Cardiac septum (tissue), 1 donor: ENCODE measurements around the gene TMEM272. TPM values are rescaled to one million over a fixed set of nuclear protein-coding genes. Genes with fewer than 3 reads are reported as not detected.

Source experiments
- DNase-seq: peaks from one replicate; pipeline ENCODE4 v3.0.0-alpha.2; 2020; ENCODE audit warnings: low spot score
- intact Hi-C: fragments of 100-400 bp; cut with DNase I; formaldehyde crosslinking; loops from one replicate; pipeline ENCODE4 v1.14.0; 2022
- total RNA-seq: library from RNA; stranded (reverse); fragmentation: NEBNext Ultra II Directional; extraction: Animal tissue kit (Norgen Biotek cat#: 25700); gene quantifications from one replicate; pipeline ENCODE4 v1.2.1, GENCODE V29; 2021
- donor health status: DM: no; HTN: no; CAD: no.

TMEM272 gene
- total RNA-seq, 1 donor from 2014 or later, result 1.7 TPM

DNA sequence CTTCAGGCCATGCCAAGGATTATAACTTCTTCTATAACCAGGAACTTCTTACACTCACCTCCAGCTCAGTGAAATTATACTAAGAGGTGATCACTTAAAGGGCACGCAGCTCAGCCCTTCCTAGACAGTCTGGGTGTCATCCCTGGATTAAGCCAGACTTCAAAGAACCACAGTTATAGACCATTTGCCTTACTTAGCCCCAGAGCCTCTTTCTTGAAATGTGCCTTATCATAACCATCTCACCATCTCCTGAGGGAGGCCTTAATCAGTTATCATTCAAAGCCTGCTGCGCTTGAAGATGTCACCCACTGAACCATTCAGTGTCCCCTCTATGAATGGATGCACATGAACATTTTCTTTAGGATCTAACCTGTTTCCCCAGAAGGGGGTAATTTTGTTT is 30.9 kb downstream of the TMEM272 start:
- intact Hi-C loops, result loop anchor here (10.0 kb wide), 2 partner anchors 181 to 371 kb away; no protein-coding TSS in a partner anchor
- DNase-seq, result no peak

- DNase-seq, result peak; percentile 59
- intact Hi-C loops, result loop anchor here (10.0 kb wide), 2 partner anchors 183 to 373 kb away; no protein-coding TSS in a partner anchor
Measured at GRCh38 chr13:51811920-51812451, 33.0 kb downstream of the TMEM272 start.

GRCh38 chr13:51811046-51811445 is 33.9 kb downstream of the TMEM272 start:
- peak; percentile 63 for DNase-seq
- intact Hi-C loops, result loop anchor here (10.0 kb wide), 2 partner anchors 184 to 374 kb away; no protein-coding TSS in a partner anchor

DNA sequence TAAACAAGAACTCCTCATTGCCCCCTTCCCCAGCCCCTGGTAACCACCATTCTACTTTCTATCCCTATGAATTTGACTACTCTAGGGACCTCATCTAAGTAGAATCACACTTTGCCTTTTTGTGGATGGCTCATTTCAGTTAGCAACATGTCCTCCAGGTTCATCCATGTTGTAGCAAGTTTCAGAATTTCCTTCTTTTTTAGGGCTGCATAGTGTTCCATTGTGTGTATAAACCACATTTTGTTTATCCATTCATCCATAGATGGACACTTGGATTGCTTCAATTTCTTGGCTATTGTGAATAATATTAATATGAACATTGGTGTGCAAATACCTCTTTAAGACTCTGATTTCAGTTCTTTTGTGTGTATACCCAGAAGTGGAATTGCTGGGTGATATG is 36.2 kb downstream of the TMEM272 start:
- DNase-seq, result no peak
- intact Hi-C loops, result loop anchor here (1.0 kb wide), 1 partner anchor 7 kb away; no protein-coding TSS in a partner anchor

- intact Hi-C loops, result no loop called here
- DNase-seq, result peak; percentile 68
Measured at GRCh38 chr13:51807041-51807440, 37.9 kb downstream of the TMEM272 start.

DNA sequence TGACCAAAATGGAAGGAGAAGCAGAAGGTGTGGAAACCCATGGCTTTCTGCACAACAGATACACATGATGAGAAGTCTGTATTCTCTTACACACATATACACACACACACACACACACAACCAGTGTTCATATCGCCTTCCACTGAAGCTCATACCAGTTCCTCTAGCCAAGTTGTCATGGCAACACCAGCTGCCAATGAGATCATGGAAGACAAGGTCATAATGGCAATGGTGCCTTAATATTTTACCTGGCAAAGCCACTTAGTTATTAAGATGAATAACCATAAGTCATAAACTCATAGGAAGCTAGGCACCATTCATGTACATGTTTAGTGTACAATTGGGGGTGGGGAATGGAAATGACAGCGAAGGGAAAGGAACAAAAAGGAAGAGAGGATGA is 38.4 kb downstream of the TMEM272 start:
- peak; percentile 19 for DNase-seq
- intact Hi-C loops, result no loop called here

DNA sequence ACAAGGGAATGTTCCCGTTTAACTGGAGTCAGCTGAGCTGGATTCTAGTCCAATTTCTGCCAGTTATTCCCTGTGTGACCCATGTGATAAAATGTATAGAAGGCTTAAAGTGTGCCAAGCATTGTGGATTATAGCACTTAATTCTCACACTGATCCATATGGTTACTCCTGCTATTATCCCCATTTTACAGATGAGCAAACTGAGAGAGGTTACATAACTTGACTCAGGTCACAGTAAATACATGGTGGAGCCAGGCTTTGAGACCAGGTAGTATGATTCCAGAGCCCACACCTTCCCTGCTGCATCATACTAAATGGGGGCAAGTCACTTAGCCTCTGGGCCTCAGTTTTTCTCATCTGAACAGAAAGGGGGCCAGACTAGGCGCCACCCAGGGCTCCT is 39.1 kb downstream of the TMEM272 start:
- DNase-seq, result no peak
- intact Hi-C loops, result no loop called here

DNA sequence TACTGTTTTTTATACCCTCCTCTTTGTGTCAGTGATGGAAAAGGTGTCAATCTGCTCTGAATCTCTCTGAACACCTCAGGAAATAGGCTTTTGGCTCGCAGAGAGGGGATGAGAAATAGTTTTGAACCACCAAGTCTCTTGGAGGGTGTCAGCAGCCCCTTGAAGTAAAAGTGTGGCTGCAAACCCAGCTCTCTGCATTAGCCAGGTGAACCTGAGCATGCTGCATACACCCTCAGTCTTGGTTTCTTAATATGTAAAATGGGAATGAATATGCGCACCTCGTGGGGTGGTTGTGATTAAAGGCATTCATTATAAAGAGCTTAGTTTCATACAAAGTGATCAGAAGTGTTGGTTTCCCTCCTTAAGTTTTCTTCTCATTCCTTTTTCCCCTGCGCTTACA is 39.7 kb downstream of the TMEM272 start:
- intact Hi-C loops, result no loop called here
- DNase-seq, result peak; percentile 58

GRCh38 chr13:51804295-51805172 is 40.4 kb downstream of the TMEM272 start:
- DNase-seq, result peak; percentile 77
- intact Hi-C loops, result loop anchor here (5.0 kb wide), 4 partner anchors 37 to 352 kb away; partner anchors contain the start of genes INTS6 and WDFY2

GRCh38 chr13:51803422-51804294 is 41.3 kb downstream of the TMEM272 start, which contains the start of gene DHRS12:
Gene DHRS12, minus strand, starts transcription at chr13:51804163. Its CDS starts 4,504 bp downstream, at chr13:51799659.
- intact Hi-C loops, result loop anchor here (5.0 kb wide), 4 partner anchors 36 to 351 kb away; partner anchors contain the start of genes INTS6 and WDFY2
- DNase-seq, result peak; percentile 98

DNA sequence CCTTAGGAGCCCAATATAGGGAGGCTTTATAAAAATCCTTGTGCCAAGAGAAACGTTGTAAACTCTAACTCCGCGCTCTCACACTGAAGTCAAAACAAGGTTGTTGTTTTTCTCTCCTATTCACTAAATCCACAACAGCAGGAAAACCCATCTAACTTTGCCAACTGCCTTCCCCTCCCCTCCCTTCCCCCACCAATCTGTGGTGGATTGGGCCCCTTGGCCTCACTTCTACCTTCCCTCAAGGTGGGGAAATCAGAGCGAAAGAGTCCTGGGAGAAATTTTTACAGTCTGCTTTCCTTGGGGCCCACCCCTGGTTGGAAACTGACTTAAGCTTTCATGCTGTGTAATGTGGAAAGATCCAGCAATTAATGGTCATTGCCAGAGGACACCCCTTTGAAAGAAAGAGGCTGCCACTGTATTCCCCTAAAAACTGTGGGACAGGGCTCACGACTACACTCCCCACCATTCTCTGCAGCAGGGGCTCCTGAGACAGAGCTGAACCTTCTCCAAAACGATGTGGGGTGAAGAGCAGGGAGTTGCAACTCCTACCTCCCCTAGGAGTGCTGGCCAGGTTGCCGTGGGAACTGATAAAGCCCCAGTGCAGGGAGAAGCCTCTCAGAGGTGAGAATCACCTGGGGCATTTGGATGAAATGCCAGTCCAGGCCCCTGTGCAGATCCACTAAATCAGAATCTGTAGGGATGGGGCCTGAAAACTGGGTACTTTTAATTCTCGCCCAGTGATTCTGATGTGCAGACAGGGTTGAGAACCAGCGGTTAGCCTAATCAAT is 42.2 kb downstream of the TMEM272 start:
- DNase-seq, result peak; percentile 69
- intact Hi-C loops, result loop anchor here (5.0 kb wide), 4 partner anchors 36 to 351 kb away; partner anchors contain the start of genes INTS6 and WDFY2

DNA sequence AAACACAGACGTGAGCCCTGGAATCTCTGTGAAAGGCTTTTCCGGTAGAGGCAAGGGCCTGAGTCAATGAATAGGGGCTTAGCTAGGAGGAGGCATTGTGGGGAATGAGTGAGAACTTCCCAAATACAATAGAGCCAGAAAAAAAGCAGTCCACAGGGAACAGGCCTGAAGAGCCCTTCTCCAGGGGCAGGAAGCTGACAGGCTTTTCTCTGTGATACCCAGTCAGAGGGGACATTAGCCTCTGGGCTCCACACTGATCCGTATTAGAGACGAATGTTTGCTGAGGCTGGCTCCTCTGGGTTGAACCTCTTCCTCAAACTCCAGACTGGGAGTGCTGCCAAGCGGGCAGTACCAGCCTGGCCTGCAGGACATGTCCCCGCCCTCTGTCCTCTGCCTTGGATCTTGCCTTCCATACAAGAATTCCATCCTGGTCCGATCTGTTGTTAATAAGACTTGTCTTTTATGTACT is 43.3 kb downstream of the TMEM272 start:
- peak; percentile 85 for DNase-seq
- intact Hi-C loops, result loop anchor here (5.0 kb wide), 4 partner anchors 34 to 349 kb away; partner anchors contain the start of genes INTS6 and WDFY2

DNA sequence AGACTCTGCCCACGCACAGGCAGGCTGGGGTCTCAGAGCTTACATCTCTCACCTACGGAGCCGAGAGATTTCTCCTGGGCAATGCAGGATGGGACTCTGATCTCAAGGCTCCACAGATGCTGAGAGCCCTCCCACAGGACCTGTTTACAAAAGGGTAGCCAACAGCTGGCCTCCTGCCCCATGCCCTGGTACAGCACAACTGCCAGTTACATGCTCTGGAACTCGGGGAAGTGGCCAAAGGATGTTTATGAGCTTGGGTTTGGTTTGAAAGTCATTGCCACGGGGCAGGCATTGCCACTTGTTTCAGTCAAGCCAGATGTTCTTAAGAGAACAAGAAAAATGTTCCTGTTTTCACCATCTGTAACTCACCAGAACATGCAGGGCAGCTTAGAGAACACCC is 44.5 kb downstream of the TMEM272 start:
- intact Hi-C loops, result loop anchor here (5.0 kb wide), 4 partner anchors 33 to 348 kb away; partner anchors contain the start of genes INTS6 and WDFY2
- DNase-seq, result peak; percentile 76

- DNase-seq, result peak; percentile 43
- intact Hi-C loops, result no loop called here
Measured at GRCh38 chr13:51799261-51799660, 45.7 kb downstream of the TMEM272 start.

DNA sequence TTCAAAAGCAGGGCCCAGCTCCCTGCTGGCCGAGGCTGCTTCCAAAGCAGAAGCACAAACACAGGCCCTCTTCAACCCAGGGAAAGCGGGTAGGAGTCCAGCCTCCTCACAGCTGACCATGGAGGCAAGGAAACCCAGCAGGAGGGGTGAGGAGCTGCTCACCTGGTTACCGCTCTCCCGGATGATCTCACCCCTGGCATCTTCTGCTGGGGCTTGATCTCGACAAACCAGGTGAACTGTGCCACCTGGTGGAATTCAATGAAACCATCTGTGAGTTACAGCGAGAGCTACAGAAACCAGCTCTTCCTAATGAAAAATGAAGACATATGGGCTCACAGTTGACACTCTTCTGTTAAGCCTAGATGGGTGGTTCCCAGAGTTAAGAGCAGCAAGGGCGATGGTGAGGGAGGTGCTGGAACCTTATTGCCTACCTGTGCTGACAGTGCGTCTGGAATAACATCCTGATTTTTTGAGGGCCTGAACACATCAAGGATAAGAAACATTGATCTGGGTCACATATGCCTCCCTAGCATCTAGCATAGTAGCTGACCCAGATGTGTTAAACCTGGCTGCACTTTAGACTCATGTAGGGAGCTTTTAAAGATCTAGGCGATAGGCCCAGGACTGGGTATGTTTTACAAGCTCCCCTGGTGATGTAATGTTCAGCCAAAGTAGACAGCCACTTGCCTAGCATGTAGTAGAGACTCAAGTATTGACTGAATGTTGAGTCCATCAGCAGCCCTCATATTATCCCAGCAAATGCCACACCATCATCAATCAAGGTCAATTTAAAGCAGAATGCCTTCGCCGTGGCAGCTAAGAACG is 47.1 kb downstream of the TMEM272 start:
- DNase-seq, result peak; percentile 26
- intact Hi-C loops, result no loop called here

GRCh38 chr13:51796546-51796945 is 48.4 kb downstream of the TMEM272 start:
- DNase-seq, result no peak
- intact Hi-C loops, result no loop called here

GRCh38 chr13:51795419-51795818 is 49.6 kb downstream of the TMEM272 start:
- intact Hi-C loops, result no loop called here
- DNase-seq, result no peak

GRCh38 chr13:51794964-51795363 is 50.0 kb downstream of the TMEM272 start:
- no peak for DNase-seq
- intact Hi-C loops, result no loop called here
